IPS-15b (cell line): ENCODE results near the gene TLK1.

Experiments
- H3K27me3 ChIP-seq: one replicate; pipeline ENCODE4 v1.6.1; 2013; ENCODE audit warnings: low read length; ENCODE audit not compliant: control insufficient read depth, insufficient read depth
- H3K36me3 ChIP-seq: one replicate; pipeline ENCODE4 v1.6.1; 2013; ENCODE audit warnings: low read length; ENCODE audit not compliant: control insufficient read depth, insufficient read depth
- H3K4me1 ChIP-seq: one replicate; pipeline ENCODE4 v1.6.1; 2013; ENCODE audit warnings: mild to moderate bottlenecking, low read length; ENCODE audit not compliant: control insufficient read depth, insufficient read depth
- H3K4me3 ChIP-seq: one replicate; pipeline ENCODE4 v1.5.1; 2013; ENCODE audit warnings: low read depth, low read length
- H3K9ac ChIP-seq: one replicate; pipeline ENCODE4 v1.6.1; 2013; ENCODE audit warnings: low read depth, mild to moderate bottlenecking, low read length
- H3K9me3 ChIP-seq: one replicate; pipeline ENCODE4 v1.6.1; 2013; ENCODE audit warnings: mild to moderate bottlenecking, low read length; ENCODE audit not compliant: control insufficient read depth, insufficient read depth

TLK1 gene

DNA sequence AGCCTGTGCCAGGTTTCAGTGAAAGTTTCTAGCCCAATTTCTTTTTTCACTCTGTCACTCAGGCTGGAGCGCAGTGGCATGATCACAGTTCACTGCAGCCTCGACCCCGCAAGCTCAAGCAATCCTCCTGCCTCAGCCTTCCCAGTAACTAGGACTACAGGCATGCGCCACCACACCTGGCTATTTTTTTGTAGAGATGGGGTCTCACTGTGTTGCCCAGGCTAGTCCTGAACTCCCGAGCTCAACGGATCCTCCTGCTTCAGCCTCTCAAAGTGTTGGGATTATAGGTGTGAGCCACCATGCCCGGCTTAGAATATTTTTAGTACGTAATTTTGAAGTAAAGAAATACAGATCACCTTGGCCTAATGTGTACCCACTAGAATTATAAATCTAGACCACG lies 144.6 kb downstream of the TLK1 start:
- Histone ChIP-seq H3K9ac (no peak overlapping the region), H3K27me3 (no peaks in the 10 kb centered on the region), H3K36me3 (peaks cover 4% of the 10 kb centered on the region), H3K4me1 (no peaks in the 10 kb centered on the region), H3K4me3 (no peak overlapping the region), H3K9me3 (no peaks in the 10 kb centered on the region)

DNA sequence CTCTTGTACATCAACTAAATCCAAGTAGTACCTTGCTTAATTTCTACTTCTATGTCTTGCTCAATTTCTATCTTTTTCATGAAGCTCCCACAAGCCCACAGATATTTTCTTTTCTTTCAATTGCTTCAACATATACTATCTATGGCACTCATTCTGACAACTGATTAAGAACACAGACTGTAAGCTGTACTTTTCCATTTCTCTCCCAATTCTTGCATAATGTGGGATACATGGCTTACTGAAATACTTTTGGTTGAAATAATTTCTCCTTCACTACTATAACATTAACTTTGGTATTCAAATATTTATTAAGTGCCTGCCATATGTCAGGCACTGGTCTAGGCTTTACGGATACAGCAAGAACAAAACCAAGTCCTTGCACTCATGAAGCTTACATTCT lies 146.8 kb downstream of the TLK1 start:
- Histone ChIP-seq H3K4me1 (no peaks in the 10 kb centered on the region), H3K27me3 (no peaks in the 10 kb centered on the region), H3K9me3 (no peaks in the 10 kb centered on the region), H3K36me3 (peaks cover 7% of the 10 kb centered on the region), H3K9ac (no peak overlapping the region), H3K4me3 (no peak overlapping the region)

DNA sequence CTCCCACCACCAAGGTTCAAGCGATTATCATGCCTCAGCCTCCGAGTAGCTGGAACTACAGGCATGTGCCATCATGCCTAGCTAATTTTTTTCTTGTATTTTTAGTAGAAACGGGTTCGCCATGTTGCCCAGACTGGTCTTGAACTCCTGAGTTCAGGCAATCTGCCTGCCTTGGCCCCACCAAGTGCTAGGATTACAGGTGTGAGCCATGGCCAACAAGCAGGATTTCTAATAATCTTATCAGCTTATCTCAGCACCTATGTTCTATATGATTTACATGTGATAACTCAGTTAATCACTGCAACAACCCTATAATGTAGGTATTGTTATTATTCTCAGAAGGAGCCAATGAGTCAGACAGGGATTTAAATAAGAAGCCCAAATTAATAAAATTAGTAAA lies 151.3 kb downstream of the TLK1 start:
- no peaks in the 10 kb centered on the region for H3K9me3 ChIP-seq
- no peaks in the 10 kb centered on the region for H3K27me3 ChIP-seq
- no peak overlapping the region for H3K9ac ChIP-seq
- H3K4me3 ChIP-seq, result no peak overlapping the region
- peaks cover 8% of the 10 kb centered on the region for H3K36me3 ChIP-seq
- H3K4me1 ChIP-seq, result no peaks in the 10 kb centered on the region

DNA sequence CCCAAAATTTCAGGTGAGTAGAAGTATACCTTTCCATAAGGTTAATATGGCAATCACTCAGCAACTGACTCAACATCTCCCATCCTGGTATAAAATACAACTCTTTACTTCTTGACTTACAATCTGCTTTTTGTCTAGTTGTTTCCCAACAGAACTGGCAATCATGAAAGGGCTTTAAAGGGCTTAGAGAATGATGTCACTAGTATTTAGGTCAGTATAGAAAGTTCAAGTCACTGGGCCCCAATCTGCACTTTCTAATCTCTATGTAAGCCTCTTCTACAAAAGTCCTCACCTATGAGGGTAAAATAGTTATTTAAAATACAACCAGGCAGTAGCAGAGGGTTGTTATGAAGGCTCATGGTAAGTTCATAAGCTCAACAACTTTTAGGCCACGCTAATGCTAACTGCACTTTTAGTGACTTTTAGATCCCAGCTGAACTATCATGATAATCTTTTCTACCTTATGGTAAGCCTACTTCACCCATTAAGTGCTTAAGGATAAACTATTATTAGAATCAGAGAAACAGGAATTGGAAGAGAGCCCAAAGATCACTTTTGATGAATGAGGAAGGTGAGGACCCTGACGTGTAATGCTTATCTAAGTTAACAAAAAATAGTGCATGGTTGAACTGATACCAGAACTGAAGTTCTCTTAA lies 152.0 kb downstream of the TLK1 start:
- H3K4me3 ChIP-seq, result no peak overlapping the region
- H3K36me3 ChIP-seq, result peaks cover 6% of the 10 kb centered on the region
- no peaks in the 10 kb centered on the region for H3K4me1 ChIP-seq
- H3K9me3 ChIP-seq, result no peaks in the 10 kb centered on the region
- H3K9ac ChIP-seq, result no peak overlapping the region
- H3K27me3 ChIP-seq, result no peaks in the 10 kb centered on the region

DNA sequence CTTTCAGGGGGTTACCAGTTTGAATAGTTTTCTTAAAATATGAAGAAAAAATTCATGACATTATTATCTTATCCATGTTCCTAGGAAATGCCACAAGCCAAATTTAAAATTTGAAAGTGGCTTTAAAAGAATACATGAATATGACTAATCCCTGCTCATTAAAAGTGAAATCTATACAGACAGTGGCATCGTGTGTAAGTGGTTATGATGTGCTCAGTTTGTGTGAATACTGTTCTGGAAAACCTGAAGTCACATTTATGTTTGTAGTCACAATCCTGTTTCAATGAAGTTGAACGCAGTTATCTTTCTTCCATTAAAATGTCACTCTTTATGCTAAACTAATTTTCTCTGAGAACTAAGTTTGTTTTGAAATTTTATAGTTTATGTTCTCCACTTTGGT lies 155.9 kb downstream of the TLK1 start:
- Histone ChIP-seq H3K9me3 (no peaks in the 10 kb centered on the region), H3K9ac (no peak overlapping the region), H3K4me1 (no peaks in the 10 kb centered on the region), H3K4me3 (no peak overlapping the region), H3K36me3 (peaks cover 8% of the 10 kb centered on the region), H3K27me3 (no peaks in the 10 kb centered on the region)

DNA sequence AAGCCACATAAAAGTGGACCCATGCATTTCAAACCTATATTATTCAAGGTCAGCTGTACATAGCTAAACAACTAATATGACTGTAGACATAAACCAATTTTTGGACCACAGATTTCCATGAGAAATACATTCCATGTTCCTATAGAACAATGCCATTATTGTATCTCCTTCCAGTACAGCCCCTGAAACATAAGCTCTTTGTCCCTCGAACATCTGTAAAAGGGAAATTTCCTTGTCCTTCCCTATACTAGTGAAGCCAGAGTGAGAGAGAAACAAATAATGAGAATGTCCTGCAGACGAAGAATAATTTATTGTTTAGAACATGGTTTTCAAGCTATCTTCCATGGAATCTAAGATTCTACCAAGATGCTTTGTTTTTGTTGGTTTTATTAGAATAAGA lies 156.3 kb downstream of the TLK1 start:
- H3K9ac ChIP-seq, result no peak overlapping the region
- H3K4me1 ChIP-seq, result no peaks in the 10 kb centered on the region
- no peaks in the 10 kb centered on the region for H3K27me3 ChIP-seq
- peaks cover 8% of the 10 kb centered on the region for H3K36me3 ChIP-seq
- H3K9me3 ChIP-seq, result no peaks in the 10 kb centered on the region
- H3K4me3 ChIP-seq, result no peak overlapping the region

DNA sequence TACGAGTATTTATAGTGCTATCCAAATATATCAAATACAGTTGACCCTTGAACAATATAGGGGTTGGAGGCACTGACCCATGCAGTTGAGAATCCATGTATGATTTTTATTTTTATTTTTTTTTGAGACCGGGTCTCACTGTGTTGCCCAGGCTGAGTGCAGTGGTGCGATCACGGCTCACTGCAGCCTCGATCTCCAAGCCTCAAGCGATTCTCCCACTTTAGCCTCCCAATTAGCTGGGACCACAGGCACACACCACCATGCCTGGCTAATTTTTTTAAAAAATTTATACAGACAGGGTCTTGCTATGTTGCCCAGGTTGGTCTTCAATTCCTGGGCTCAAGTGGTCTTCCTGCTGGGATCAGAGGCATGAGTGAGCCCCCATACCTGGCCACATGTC lies 161.0 kb downstream of the TLK1 start:
- no peaks in the 10 kb centered on the region for H3K4me1 ChIP-seq
- H3K9ac ChIP-seq, result no peak overlapping the region
- H3K27me3 ChIP-seq, result no peaks in the 10 kb centered on the region
- H3K9me3 ChIP-seq, result no peaks in the 10 kb centered on the region
- peaks cover 9% of the 10 kb centered on the region for H3K36me3 ChIP-seq
- no peak overlapping the region for H3K4me3 ChIP-seq

DNA sequence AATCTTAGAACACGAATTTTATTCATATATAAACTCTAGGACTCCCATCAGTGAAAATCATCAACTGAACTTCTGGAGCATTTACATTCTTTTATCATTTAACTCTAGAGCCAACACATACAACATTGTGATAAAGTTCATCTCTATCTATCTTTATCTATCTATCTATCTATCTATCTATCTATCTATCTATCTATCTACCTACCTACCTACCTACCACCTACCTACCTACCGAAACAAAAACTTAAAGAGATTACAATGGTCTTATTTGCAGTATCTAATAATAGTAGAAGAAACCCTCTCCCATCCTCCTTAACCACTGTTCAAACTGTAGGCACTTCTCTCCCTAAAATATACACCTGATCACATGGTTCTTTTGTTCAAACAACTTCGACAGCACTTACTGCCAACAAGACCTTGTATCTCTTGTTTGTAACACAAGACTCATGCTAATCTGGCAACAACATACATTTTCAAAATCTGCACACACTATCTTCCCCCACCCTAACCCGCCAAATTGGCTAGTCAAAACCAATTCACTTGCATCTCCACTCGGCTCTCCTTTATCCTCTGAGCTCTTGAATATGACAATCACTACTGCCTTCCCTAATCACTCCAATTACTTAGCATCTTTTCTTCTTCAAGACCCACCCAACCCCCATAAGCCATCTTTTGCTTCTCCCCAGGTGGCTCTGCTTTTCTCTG lies 162.6 kb downstream of the TLK1 start:
- Histone ChIP-seq H3K9ac (no peak overlapping the region), H3K9me3 (no peaks in the 10 kb centered on the region), H3K4me1 (no peaks in the 10 kb centered on the region), H3K27me3 (no peaks in the 10 kb centered on the region), H3K36me3 (peaks cover 9% of the 10 kb centered on the region), H3K4me3 (no peak overlapping the region)

DNA sequence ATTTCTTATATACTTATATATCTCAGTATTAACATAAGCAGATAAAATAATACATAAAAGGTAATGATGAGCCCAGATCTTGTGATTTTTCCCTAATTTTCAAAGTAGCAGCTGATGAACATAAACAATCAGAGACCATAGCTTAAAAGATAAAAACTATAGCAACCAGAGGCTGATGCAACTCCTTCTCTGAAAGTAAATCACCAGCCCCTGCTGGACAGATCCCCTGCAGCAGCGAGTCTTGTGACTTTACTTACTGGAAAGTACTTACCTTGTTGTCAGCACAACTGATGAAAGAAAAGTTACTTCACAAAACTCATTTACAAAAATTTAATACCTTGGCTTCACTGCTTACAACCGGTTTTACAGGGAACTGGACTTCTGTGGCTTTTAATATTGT lies 164.4 kb downstream of the TLK1 start:
- H3K4me3 ChIP-seq, result no peak overlapping the region
- H3K9ac ChIP-seq, result no peak overlapping the region
- no peaks in the 10 kb centered on the region for H3K27me3 ChIP-seq
- H3K9me3 ChIP-seq, result no peaks in the 10 kb centered on the region
- peaks cover 4% of the 10 kb centered on the region for H3K36me3 ChIP-seq
- H3K4me1 ChIP-seq, result no peaks in the 10 kb centered on the region

DNA sequence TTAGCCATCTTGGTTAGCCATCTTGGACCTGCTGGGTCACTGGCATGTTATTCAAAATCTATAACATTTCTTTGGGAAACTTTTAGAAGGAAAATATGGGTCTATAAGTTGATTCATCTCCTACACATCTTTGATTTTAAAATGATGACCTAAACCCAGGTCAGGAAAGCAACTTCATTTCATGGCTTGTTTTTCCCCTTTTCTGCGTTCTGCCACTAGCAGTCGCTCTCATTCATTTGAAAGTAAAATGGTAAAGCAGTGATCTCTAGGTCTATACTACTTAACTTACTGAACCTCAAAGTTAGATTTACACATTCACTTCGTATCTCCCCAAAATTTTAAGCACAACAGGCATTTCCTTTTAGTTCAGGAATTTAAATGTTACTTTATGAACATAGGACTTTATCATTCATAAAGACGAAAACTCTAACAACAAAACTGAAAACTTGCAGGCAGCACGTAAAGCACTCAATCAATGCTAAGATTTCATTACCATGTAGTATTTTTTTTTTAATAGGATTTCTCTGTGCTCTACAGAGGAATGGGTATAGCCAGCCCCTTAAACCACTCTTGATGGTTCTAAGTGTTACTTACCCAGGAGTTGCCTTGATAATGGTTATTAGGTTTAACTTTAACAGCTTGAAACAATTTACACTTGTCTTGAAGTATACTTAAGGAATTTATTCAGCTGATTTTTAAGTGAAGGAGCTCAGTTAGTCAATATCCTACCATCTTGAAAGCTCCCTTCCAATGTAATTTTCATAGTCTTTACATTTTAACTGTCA lies 169.1 kb downstream of the TLK1 start:
- H3K36me3 ChIP-seq, result no peaks in the 10 kb centered on the region
- no peaks in the 10 kb centered on the region for H3K9me3 ChIP-seq
- no peaks in the 10 kb centered on the region for H3K27me3 ChIP-seq
- H3K4me1 ChIP-seq, result no peaks in the 10 kb centered on the region
- no peak overlapping the region for H3K9ac ChIP-seq
- H3K4me3 ChIP-seq, result no peak overlapping the region

DNA sequence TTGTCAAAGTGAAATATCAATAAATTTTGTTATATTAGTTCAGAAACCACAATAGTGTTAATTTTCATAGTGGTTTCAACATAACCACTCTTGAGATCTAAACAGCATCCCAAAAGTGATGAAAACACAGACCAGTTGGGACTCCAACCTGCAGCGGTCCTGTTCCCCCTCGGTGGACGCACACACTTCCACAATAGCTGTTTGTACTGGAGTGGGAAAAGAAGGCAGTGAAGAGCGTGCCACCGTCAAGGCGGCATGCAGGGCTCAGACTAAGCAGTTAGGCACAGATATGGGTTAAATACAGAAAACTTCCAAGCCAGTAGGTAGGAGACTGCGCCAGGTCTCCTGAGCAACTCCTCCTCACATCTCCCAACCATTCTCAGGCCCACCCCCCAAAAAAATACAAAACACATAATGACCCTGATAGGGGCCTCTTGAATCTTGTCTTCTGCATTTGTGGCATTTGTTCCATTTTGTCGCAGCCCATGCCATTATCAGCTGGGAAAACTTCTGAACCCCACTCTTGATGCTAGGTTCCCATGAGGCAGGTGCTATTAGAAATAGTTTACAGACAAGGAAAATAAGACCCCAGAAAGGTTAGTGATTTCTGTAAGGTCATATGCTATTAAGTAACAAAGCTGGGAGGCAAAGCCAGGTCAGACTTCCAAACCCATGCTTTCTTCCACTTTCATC lies 174.0 kb downstream of the TLK1 start:
- H3K4me1 ChIP-seq, result peaks cover 5% of the 10 kb centered on the region
- H3K4me3 ChIP-seq, result no peak overlapping the region
- no peak overlapping the region for H3K9ac ChIP-seq
- H3K9me3 ChIP-seq, result no peaks in the 10 kb centered on the region
- H3K27me3 ChIP-seq, result no peaks in the 10 kb centered on the region
- no peaks in the 10 kb centered on the region for H3K36me3 ChIP-seq
